OCI-M1 (cell line): Measurements from ENCODE around the gene TMEM232.

Experiments
- DNase-seq: peaks from one replicate; lab custom pipeline; 2025; lab: John Stamatoyannopoulos, UW

The TMEM232 gene

DNA sequence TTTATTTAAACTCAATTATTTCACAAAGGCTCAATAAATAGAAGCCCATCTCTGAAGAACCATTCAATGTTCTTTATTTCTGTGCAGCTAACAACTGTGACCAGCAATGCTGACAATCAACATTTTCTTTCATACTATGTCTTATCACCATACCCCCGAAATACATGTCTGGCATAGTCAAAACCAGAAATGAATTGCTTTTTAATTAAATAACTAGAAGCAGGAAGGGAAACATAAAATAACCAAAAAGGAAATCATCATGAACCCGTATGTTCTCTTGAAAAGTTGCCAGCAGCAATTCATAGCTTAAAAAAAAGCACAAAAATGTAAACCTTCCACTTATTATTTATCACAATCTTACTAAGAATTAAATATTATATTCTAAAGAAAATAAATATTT is 212.4 kb downstream of the TMEM232 start:
- no peak for DNase-seq

DNA sequence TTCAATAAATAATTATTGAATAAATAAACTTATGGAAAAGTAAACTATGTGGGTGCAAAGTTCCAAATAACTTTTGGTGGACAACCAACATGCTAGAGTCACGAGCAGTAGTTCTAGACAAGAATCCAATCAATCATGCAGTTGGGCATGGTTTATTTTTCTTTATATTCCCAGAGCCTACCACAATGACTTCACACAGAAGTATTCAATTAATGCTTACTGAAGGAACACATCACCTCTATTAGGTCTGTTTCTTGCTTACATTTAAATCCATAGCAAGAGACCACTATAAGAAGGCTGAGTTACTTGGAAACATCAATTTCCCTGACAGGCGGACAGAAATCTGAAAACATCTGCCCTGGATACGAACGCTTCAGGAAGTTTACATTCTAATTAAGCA is 214.2 kb downstream of the TMEM232 start:
- no peak for DNase-seq

DNA sequence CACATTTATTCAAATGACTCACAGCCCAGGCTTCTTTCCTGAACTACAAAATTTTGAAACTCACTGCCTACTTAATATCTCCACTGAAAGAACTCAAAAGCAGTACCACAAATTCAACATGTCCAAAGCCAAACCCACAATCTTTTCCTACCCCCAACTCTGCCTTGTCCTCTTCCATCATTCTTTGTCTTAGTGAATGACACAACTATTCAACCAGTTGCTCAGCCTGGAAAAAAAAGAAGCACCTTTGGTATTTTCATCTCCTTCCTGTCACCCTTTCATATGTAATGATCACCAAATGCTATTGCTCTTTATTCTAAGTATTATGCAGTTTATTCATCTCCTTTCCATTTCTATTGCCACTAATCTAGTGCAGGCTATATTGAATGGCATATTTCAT is 216.3 kb downstream of the TMEM232 start:
- DNase-seq = no peak

DNA sequence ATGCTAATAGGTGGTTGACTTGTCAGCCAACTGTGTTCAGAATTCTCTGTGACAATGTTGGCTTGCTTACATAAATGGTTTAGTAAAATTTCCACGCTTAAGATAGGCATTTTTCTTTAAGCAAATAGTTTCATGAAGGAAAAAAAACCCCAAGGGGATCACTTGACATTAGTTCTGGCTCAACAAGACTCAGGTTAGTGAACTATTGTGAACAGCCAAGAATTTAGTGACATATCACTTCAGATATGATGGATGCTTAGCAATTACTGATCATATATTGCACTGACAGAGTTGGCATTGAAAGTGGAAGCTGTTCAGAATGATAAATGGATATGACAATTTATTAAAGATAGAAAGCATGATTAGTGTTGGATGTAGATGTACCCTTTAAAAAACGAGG is 218.5 kb downstream of the TMEM232 start:
- no peak for DNase-seq

DNA sequence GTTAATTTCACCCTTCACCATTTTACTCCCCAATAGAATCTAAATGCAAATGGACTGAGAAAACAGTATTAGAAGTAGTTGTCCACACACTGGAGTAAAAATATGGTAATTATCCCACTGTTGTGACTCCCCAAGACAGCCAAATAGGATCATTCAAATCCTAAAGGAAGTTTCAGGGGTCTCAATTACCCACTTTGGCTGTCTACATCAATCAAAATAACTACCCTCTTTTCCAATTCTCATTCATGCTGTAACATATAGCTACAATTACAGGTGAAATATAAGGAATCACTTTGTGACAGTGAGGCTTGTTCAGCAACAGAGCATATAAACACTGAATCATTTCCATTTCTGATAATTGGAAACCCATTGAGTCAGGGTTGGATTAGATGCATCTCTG is 220.1 kb downstream of the TMEM232 start:
- DNase-seq = no peak

DNA sequence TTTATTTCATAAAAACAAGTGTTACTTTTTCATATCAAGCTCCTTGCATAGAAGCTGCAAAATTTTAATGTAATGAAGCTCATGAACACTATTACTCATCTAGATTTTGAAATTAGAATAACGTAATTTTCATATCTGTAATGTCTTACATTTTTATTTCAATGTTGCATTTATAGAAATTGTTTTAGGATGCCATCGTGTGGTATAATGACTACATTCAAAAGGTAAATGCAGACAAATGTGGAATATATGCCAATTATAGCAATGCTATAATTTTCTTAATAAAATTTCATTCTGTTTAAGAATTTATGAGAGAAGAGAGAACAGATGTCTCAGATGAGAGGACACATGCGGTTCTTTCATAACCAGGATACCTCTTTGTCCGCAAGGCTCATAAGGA is 230.2 kb downstream of the TMEM232 start:
- DNase-seq = peak; percentile 16

DNA sequence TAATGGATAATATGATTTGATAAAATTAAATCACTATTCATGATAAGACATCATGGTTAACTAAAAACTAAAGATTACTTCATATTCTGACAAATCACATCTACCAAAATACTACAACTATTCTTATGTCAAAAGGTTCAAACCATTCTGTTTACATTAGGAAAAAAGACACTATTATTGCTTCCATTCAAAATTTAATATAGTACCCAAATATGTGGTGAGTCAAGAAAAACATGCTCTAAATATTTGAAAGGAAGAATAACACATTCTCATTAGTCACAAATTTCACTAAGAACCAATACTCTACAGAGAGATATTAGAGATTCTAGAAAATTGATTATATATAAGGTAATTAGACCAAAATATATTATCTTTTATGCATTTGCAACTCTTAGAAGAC is 234.0 kb downstream of the TMEM232 start:
- DNase-seq = no peak

DNA sequence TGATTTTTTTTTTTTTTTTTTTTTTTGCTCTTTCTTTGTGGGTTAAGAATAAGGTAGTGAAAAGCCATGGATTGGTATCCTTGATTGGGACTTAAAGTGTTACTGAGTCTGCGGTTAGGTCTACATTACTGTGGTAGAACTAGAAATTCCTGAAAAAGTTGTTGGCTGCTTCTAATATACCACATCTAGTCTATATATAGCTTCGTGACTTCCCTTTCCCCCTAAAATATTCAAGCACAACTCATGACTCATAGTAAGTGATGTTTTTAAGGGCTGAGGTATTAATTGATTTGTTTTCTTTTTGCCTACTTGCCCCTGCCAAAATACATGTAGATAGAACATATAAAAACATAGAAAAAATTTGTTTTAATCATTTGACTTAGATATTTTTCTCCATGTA is 247.6 kb downstream of the TMEM232 start:
- DNase-seq = no peak

DNA sequence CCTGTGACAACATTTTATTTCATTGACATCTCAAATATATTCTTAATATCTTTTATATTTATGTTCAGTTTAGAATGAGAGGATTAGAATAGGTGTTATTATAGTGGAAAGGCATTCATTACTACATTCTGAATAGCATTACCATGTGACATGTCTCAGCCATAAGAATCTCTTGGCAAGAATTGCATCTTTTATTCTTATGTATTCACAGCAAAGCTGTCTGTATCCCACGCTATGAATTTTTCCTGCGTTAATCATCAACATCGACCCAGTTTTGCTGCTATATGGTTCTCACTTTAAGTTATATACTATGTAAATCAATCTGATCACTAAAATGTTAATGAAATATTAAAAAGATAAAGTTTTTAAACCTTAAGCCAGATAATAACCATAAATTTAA is 248.6 kb downstream of the TMEM232 start:
- no peak for DNase-seq

DNA sequence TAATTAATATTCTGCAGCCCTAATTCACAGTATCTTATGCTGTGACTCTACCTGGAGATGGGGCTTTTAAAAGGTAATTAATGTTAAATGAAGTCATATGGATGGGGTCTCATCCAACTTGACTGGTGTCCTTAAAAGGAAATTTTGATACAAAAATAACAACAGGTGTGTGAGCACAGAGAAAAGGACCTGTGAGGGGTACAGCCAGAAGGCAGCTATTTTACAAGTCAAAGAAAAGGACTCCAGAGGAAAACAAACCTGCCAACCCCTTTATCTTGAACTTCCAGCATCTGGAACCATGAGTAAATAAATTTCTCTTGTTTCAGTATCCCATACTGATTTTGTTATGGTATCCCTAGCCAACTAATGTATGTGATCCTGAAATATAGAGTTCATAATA is 250.3 kb downstream of the TMEM232 start:
- no peak for DNase-seq

DNA sequence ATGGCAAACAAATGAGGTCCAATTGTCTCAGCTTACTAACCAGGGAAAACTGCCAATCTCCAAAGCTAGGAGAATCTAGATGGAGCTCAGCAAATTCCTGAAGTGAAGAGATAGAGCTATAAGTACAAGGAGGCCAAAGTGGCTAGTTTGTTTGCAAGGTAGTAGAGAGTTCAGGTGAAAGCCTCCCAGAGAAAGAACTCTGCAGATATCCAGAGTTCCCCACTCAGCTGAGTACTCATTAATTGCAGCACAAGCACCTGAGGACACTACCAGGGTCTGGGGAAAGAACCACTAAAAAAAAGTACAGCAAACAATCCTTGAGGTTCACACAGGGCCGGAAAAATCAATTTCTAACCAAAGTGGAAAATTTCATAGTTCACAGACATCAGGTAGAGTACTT is 250.9 kb downstream of the TMEM232 start:
- DNase-seq = no peak

DNA sequence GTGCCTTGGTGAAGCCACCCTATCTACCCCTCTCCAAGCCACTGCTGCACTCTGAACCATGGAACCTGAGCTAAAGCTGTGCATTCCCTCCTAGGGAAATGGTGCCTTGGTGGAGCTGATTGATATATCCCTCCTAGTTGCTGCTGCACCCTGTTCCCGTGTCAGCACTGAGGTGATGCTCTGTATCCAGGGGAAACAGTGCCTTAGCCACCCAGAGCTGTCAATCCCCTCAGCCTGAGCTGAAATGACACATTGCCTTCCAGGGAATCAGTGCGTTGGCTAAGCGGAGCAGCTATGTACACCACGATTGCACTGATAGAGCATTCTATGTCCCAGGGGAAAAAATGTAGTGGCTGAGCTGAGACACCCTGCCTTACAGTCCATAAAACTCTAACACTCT is 257.0 kb downstream of the TMEM232 start:
- no peak for DNase-seq

DNA sequence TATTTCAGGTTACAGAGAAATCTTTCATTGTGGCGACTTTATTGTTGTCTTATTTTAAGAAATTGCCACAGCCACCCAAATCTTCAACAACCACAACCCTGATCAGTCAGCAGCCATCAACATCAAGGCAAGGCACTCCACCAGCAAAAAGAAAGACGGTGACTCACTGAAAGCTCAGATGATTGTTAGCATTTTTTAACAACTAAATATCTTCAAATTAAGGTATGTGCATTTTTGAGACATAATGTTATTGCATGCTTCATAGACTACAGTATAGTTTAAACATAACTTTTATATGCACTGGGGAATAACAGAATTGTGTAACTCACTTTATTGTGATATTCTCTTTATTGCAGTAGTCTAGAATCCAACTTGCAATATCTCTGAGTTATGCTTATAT is 263.4 kb downstream of the TMEM232 start:
- no peak for DNase-seq

DNA sequence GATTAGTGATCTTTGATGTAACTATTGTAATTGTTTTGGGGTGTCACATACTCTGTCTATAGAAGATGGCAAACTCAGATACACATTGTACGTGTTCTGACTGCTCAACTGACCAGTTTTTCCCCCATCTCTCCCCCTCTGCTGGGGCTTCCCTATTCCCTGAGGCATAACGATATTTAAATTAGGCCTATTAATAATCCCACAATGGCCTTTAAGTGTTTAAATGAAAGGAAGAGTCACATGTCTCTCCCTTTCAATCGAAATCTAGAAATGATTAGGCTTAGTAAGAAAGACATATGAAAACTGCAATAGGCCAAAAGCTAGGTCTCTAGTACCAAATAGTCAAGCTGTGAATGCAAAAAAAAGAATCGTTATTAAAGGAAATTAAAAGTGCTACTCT is 265.6 kb downstream of the TMEM232 start:
- no peak for DNase-seq

DNA sequence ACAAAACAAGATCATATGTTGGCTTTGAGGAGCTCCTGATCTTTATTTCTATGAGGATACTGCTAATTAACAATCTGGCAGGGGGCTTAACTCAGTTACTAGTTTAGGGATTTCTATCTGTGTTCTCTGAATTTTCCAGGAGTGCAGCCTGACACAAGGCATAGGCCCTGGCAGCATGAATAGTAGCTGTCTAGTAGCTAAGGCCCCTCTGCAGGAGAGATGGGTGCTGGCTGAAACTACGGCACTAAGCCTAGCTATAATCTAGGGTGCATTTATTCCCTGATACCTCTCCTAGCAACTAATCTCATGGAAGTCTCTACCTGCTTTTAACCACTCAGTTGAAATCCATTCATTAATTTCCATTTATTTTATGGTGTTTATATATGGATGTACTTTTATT is 268.2 kb downstream of the TMEM232 start:
- DNase-seq = no peak

DNA sequence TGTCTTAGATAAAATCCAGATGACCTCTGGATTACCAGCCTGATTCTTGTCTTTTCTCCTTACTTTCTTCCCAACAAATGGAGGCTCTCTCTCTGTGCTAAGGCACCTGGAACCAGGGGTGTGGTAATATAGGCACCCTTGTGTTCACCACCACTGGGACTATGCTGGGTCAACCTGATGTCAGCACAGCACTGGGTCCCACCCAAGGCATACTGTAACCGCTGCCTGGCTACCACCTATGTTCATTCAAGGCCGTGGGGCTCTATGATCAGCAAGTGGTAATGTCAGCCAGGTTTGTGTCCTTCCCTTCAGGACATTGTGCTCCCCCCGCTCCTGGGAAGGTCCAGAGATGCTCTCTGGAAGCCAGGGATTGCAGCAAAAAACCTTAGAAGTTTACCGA is 283.6 kb downstream of the TMEM232 start:
- no peak for DNase-seq

DNA sequence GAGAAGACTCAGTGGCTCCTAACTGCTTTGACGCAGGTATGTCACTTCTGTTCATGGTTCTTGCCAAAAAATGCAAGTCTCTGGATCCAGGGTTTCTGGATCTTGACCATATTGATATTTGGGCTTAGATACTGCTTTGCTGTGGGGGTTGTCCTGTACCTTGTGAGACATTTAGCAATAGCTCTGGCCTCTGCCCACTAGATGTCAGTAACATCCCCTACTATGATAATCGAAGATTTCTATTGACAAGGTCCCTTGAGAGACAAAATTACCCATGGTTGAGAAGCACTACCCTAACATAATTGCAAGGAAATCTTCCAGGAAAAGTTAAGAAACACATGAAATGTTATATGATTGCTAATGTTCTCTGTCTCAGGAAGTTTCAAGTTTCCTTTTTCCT is 285.4 kb downstream of the TMEM232 start:
- DNase-seq = peak; percentile 68

DNA sequence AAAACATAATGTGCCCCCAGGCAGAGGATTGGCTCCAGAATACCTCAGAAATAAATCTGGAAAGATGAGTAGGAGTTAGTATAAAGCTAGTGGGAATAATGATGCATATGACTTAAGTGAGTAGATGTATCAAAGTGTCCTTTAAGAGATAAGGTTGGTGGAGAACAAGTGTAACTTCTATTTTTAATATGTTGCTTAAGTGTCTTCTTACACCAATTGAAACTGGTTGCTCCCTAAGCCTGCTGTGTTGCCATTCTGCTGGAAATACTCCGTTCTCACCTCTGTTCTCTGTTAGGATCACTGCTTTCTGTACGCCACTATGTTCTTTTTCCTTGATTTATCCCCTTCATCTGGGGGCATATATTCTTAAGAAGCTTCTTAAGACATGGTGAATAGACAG is 286.4 kb downstream of the TMEM232 start:
- no peak for DNase-seq

DNA sequence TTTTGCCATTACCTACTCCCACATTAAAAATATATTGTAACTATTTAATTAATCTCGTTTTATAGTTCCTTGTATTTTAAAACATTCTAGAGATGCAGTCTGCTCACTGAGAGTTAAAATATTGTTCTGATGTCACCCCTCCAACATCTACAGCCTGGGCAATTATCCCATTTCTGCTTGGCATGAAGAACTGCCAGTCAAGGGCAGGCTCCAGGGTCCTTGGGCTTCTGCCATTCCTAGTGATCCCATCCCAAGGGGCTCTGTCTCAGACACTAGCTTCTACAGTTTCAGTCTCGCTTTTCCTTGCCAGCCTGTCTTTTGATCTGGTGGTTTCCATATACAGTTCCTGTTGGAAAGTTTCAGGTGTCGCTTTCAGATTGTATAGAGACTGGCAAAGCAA is 287.2 kb downstream of the TMEM232 start:
- no peak for DNase-seq

DNA sequence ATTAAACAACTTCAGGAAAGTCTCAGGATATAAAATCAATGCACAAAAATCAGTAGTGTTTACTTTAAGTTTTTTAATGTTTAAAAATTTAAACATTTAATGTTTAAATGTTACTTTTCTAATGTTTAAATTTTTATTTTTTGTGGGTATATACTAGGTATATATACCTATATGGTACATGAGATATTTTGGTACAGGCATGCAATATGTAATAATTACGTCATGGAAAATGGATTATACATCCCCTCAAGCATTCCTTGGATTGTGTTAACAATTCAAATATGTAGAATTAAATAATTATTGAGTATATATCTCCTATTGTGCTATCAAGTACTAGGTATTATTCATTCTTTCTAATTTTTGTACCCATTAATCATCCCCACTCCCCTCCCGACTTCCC is 291.3 kb downstream of the TMEM232 start:
- DNase-seq = no peak

DNA sequence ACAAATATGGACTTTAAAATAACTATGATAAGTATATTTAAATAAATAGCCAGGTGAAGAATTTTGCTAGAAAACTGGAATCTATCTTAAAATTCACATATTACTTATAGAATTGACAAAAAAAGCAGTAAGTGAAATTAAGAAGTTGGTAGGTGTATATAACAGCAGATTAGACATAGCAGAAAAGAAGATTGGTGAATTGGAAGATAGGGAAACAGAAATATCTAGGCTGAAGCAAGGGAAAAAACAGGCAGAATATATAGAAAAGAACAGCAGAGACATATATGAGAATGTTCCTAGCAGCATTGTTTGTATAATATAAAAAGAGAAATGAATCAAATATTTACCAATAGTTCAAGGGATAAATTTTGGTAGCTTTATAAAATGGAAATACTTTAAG is 294.9 kb downstream of the TMEM232 start:
- DNase-seq = no peak

DNA sequence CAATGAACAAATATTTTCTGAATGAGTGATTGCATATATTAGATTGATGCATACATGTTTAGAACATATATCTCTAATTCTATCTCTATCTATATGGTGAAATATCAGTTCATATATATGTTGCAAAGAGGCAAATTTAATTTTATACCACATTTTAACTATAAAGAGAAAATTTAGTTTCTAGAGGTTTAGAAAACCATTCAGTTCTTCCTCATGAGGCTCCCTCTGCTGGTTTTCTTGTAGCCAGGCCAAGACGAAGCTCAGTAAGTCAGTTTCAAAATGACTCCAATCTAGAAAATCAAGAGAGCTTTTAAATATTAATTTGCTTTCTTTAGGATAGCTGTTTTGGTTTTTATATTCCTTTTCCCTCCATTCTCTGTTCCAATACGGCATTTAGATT is 312.1 kb downstream of the TMEM232 start:
- DNase-seq = peak; percentile 44

DNA sequence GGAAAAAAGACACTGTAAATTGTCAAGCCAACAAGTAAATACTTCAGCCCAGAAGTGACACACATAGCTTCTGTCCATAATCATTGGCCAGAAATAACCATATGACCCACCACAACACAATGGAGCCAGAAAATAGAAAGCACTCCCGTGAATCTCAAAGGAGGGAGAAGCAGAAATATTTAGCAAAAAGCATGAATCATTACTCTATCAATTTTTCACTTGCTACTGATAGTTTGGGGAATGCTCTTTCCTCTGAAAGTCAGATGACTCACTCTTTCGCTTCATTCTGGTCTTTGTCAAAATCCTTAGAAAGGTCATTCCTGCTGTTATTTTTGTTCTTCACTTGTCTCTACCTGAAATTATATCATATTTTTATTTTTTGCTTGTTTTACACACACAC is 312.6 kb downstream of the TMEM232 start:
- no peak for DNase-seq

DNA sequence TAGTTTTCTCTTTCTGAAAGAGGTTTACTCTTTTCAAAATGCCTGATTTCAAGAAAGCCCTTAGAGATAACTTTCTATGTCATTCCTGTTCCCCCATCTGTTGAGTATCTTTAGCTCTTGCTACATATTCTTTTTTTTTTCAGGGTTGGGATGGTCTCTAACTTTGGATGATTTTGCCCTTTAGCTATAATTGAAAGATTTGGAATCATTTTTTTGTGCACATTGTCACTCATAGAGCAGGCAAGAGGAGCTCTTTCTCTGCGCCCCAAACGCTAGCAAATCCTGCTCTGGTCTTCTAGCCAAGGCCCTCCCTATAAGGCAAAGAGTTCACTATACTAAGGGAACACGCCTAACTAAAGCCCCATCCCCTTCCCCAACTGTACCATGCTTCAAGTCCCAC is 316.9 kb downstream of the TMEM232 start:
- no peak for DNase-seq

DNA sequence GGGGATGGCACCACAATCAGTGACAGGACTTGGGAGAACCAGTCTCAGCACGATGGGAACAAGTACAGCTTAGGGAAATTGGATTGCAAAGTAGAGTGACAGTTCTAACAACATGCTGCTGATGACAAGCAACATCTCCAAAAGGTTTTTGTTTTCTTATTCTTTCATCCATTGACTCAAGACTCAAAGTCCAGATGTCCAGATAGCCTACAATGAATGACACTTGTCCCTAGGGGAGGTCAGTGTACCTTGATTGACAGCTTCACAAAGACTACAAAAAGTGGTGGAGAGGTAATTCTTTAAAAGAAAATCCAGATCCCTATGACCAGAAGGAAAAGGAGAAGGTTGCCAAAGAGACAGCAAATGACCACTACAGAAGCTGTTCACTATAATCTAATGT is 323.9 kb downstream of the TMEM232 start:
- DNase-seq = no peak
